Panc1 (cell line): ENCODE measurements around the gene GRIN1. TPM values are rescaled to one million over a fixed set of nuclear protein-coding genes. Genes with fewer than 3 reads are reported as not detected.

Experiments
- ATAC-seq: fragments of 200-7000 bp; cut with Tn5 transposase; 2 replicates; pipeline ENCODE4 v1.9.1; 2020; ENCODE audit warnings: mild to moderate bottlenecking, moderate library complexity
- BruUV-seq: library from RNA; stranded (reverse); fragments of 400-500 nt; replicated peaks from 2 replicates; lab custom pipeline; 2021; lab: Mats Ljungman, UMichigan
- CTCF ChIA-PET: fragments of 300-600 bp; sonication (Branson Sonifier 250); formaldehyde crosslinking; loops from one replicate; lab custom pipeline; 2022; ENCODE audit warnings: antibody characterized with exemption; lab: Charles Lee
- POLR2A ChIA-PET: fragments of 300-600 bp; sonication (Branson Sonifier 250); formaldehyde crosslinking; loops from one replicate; lab custom pipeline; 2022; ENCODE audit warnings: antibody characterized with exemption; lab: Charles Lee
- DNase-seq: peaks from one replicate; pipeline ENCODE4 v3.0.0-alpha.2; 2010; ENCODE audit warnings: low read depth, low spot score
- H3K27ac ChIP-seq: 2 replicates; pipeline ENCODE4 v1.5.1; 2011; ENCODE audit warnings: mild to moderate bottlenecking, low read length, inconsistent platforms
- H3K27me3 ChIP-seq: fragments of 200-500 bp; sonication (Bioruptor generic); 2 replicates; pipeline ENCODE4 v1.6.0; 2014; ENCODE audit warnings: low read length, inconsistent platforms; ENCODE audit not compliant: control insufficient read depth, insufficient read depth
- H3K36me3 ChIP-seq: fragments of 200-500 bp; sonication (Bioruptor generic); 2 replicates; pipeline ENCODE4 v1.5.1; 2014; ENCODE audit warnings: inconsistent platforms, mild to moderate bottlenecking, low read length, moderate library complexity; ENCODE audit not compliant: control insufficient read depth, insufficient read depth
- H3K4me1 ChIP-seq: 2 replicates; pipeline ENCODE4 v1.5.1; 2011; ENCODE audit warnings: inconsistent platforms, mild to moderate bottlenecking, low read length, moderate library complexity; ENCODE audit not compliant: control insufficient read depth, insufficient read depth
- H3K4me3 ChIP-seq, 2 experiments: 2 replicates each; pipeline ENCODE4 v1.5.1; 2011 to 2012; ENCODE audit warnings: low read depth in 2 of 2, low read length in 2 of 2, mild to moderate bottlenecking in 2 of 2, inconsistent platforms in 1 of 2, moderate library complexity in 1 of 2
- H3K9me3 ChIP-seq: fragments of 200-500 bp; sonication (Bioruptor generic); 2 replicates; pipeline ENCODE4 v1.5.1; 2014; ENCODE audit warnings: low read depth, mild to moderate bottlenecking, inconsistent platforms, low read length, moderate library complexity; ENCODE audit not compliant: control insufficient read depth, insufficient read depth
- CTCF ChIP-seq: fragments of 450-650 bp; IDR thresholded peaks from 2 replicates; pipeline ENCODE4 v1.5.1; 2017; ENCODE audit warnings: mild to moderate bottlenecking
- POLR2AphosphoS5 ChIP-seq: IDR thresholded peaks from 2 replicates; pipeline ENCODE4 v1.6.1; 2012; ENCODE audit warnings: mild to moderate bottlenecking, low read depth, low read length, moderate library complexity
- REST ChIP-seq, 2 experiments: IDR thresholded peaks; 2 replicates each; pipeline ENCODE4 v1.6.1; 2011 to 2012; ENCODE audit warnings: low read depth in 2 of 2, control low read depth in 1 of 2, low read length in 1 of 2, mild to moderate bottlenecking in 1 of 2, moderate library complexity in 1 of 2; ENCODE audit not compliant: insufficient read depth in 1 of 2
- SIN3A ChIP-seq: IDR thresholded peaks from 2 replicates; pipeline ENCODE4 v1.6.1; 2012; ENCODE audit warnings: low read depth, mild to moderate bottlenecking, low read length, moderate library complexity, borderline replicate concordance; ENCODE audit not compliant: insufficient read depth
- TCF7L2 ChIP-seq: IDR thresholded peaks from 2 replicates; pipeline ENCODE4 v1.6.1; 2011; ENCODE audit warnings: mild to moderate bottlenecking, low read depth, low read length, inconsistent platforms
- in situ Hi-C: cut with HindIII; loops from 2 replicates; pipeline ENCODE4 v1.10.0; 2016; ENCODE audit warnings: low sequenced_read_pairs, low pct_unique_long_range_greater_than_20kb
- intact Hi-C: fragments of 100-400 bp; cut with micrococcal nuclease; formaldehyde crosslinking; loops from one replicate; pipeline ENCODE4 v1.10.0; 2022; ENCODE audit not compliant: unreplicated experiment
- total RNA-seq: library from RNA; stranded (reverse); gene quantifications from one replicate; pipeline ENCODE4 v1.2.1, GENCODE V29; 2021; ENCODE audit not compliant: unreplicated experiment

Gene GRIN1
- total RNA-seq, 1 experiment from 2014 or later, result 4.9 TPM

- Histone ChIP-seq H3K9me3 (no peaks in the 10 kb centered on the region), H3K27ac (no peak overlapping the region), H3K27me3 (no peaks in the 10 kb centered on the region), H3K4me1 (peaks cover 18% of the 10 kb centered on the region), H3K36me3 (no peaks in the 10 kb centered on the region), H3K4me3 (no peak overlapping the region)
- TF ChIP-seq POLR2AphosphoS5, result no peak
- TF ChIP-seq CTCF, result no peak
- TF ChIP-seq SIN3A, result no peak
- no peak for TF ChIP-seq REST (IDR thresholded peaks at IDR 0.05; ENCODE audit: insufficient read depth in 1 of 2, low read depth in 2 of 2, low read length in 1 of 2)
- TF ChIP-seq TCF7L2, result no peak
- DNase-seq (no peak), ATAC-seq (no peak)
- in situ Hi-C loops (no loop called here), intact Hi-C loops (no loop called here)
- no TSS peak for BruUV-seq
- CTCF ChIA-PET, result interaction anchor here (1.3 kb wide), 1 partner anchor 13 kb away, joined by 6 read pairs; the partner anchor contains the start of gene RNF224
- POLR2A ChIA-PET, result no interaction called here
Measured at GRCh38 chr9:137214620-137215019, 75.7 kb downstream of the GRIN1 start.

GRCh38 chr9:137215196-137215986 lies 76.4 kb downstream of the GRIN1 start:
- TF ChIP-seq SIN3A (no peak), POLR2AphosphoS5 (no peak), TCF7L2 (no peak), CTCF (no peak), REST (IDR thresholded peaks at IDR 0.05; ENCODE audit: insufficient read depth in 1 of 2, low read depth in 2 of 2, low read length in 1 of 2) (no peak)
- DNase-seq, result no peak
- ATAC-seq, result no peak
- Histone ChIP-seq H3K9me3 (no peaks in the 10 kb centered on the region), H3K4me3 (no peak overlapping the region), H3K4me1 (peaks cover 25% of the 10 kb centered on the region), H3K27ac (no peak overlapping the region), H3K36me3 (no peaks in the 10 kb centered on the region), H3K27me3 (no peaks in the 10 kb centered on the region)
- in situ Hi-C loops, result no loop called here
- no TSS peak for BruUV-seq
- POLR2A ChIA-PET, result no interaction called here
- CTCF ChIA-PET, result no interaction called here
- intact Hi-C loops, result no loop called here
